CD14-positive monocyte (primary cell): Measurements from ENCODE around the gene SLC25A11. TPM values are rescaled to one million over a fixed set of nuclear protein-coding genes. Genes with fewer than 3 reads are reported as not detected.

ENCODE experiments used
- DNase-seq, 3 donors: peaks; one replicate each; pipeline ENCODE4 v3.0.0-alpha.2; 2011 to 2022
- H2AFZ ChIP-seq: 2 replicates; pipeline ENCODE4 v1.6.0; 2012; ENCODE audit warnings: mild to moderate bottlenecking, low read depth, low read length, inconsistent platforms; ENCODE audit not compliant: insufficient read depth, poor library complexity, severe bottlenecking
- H3K27ac ChIP-seq, 2 donors: 1 replicate in 1 of 2; 2 replicates in 1 of 2; pipeline ENCODE4 v1.5.1; 2012 to 2013; ENCODE audit warnings: low read length in 2 of 2, control low read depth in 1 of 2, inconsistent platforms in 1 of 2, low read depth in 1 of 2, mild to moderate bottlenecking in 1 of 2
- H3K27me3 ChIP-seq, 2 donors: one replicate each; pipeline versions ENCODE4 v1.6.0 to v1.6.1; 2011 to 2013; ENCODE audit warnings: low read length in 2 of 2; ENCODE audit not compliant: control insufficient read depth in 2 of 2, insufficient read depth in 2 of 2
- H3K36me3 ChIP-seq, 2 donors: replicated peaks in 1 of 2; 1 replicate in 1 of 2; 2 replicates in 1 of 2; pipeline versions ENCODE4 v1.5.1 to v1.6.1; 2012 to 2013; ENCODE audit warnings: low read length in 2 of 2, control low read depth in 1 of 2, inconsistent platforms in 1 of 2, mild to moderate bottlenecking in 1 of 2; ENCODE audit not compliant: insufficient read depth in 2 of 2, control insufficient read depth in 1 of 2
- H3K4me1 ChIP-seq, 2 donors: 1 replicate in 1 of 2; 2 replicates in 1 of 2; pipeline versions ENCODE4 v1.5.1 to v1.6.1; 2012 to 2013; ENCODE audit warnings: low read length in 2 of 2, control low read depth in 1 of 2, inconsistent platforms in 1 of 2, mild to moderate bottlenecking in 1 of 2, moderate library complexity in 1 of 2; ENCODE audit not compliant: insufficient read depth in 2 of 2, control insufficient read depth in 1 of 2
- H3K4me2 ChIP-seq: replicated peaks from 2 replicates; pipeline ENCODE3; 2012; ENCODE audit warnings: low read length, moderate library complexity, mild to moderate bottlenecking; ENCODE audit not compliant: poor library complexity, severe bottlenecking; ENCODE audit errors: extremely low read depth
- H3K4me3 ChIP-seq, 3 experiments: fragments of 200-600 bp in 1 of 3; sonication (generic) in 1 of 3; replicated peaks in 1 of 3; 1 replicate in 2 of 3; 2 replicates in 1 of 3; pipeline ENCODE4 v1.5.1; 2011 to 2013; ENCODE audit warnings: low read length in 3 of 3, mild to moderate bottlenecking in 3 of 3, control low read depth in 2 of 3, low read depth in 2 of 3, inconsistent platforms in 1 of 3, moderate library complexity in 1 of 3
- H3K79me2 ChIP-seq: 2 replicates; pipeline ENCODE4 v1.6.0; 2012; ENCODE audit warnings: mild to moderate bottlenecking, control low read depth, inconsistent platforms, low read length, moderate library complexity; ENCODE audit not compliant: insufficient read depth
- H3K9ac ChIP-seq: 2 replicates; pipeline ENCODE4 v1.6.0; 2017; ENCODE audit warnings: low read length, mild to moderate bottlenecking; ENCODE audit not compliant: insufficient read depth, poor library complexity, severe bottlenecking
- H3K9me3 ChIP-seq, 2 donors: replicated peaks in 1 of 2; 1 replicate in 1 of 2; 2 replicates in 1 of 2; pipeline versions ENCODE4 v1.5.1 to v1.6.1; 2012 to 2013; ENCODE audit warnings: low read length in 2 of 2, control low read depth in 1 of 2; ENCODE audit not compliant: control insufficient read depth in 1 of 2, insufficient read depth in 1 of 2
- H4K20me1 ChIP-seq: 2 replicates; pipeline ENCODE4 v1.6.0; 2012; ENCODE audit warnings: mild to moderate bottlenecking, low read length, control low read depth, moderate library complexity; ENCODE audit not compliant: insufficient read depth
- H3K27ac Mint-ChIP-seq, 7 donors: one replicate each; pipeline ENCODE4 v1.8.0; 2020; ENCODE audit warnings: mild to moderate bottlenecking in 7 of 7, mixed read lengths in 7 of 7, moderate library complexity in 6 of 7, inconsistent platforms in 2 of 7
- H3K27me3 Mint-ChIP-seq, 3 donors: one replicate each; pipeline ENCODE4 v1.8.0; 2021 to 2022; ENCODE audit warnings: low read depth in 3 of 3, mild to moderate bottlenecking in 3 of 3, mixed read lengths in 3 of 3, moderate library complexity in 3 of 3, inconsistent platforms in 1 of 3
- H3K36me3 Mint-ChIP-seq, 2 donors: one replicate each; pipeline ENCODE4 v1.8.0; 2020; ENCODE audit warnings: mixed read lengths in 2 of 2, inconsistent platforms in 1 of 2, mild to moderate bottlenecking in 1 of 2
- H3K4me1 Mint-ChIP-seq: one replicate; pipeline ENCODE4 v1.8.0; 2020; ENCODE audit warnings: mild to moderate bottlenecking, mixed read lengths
- H3K4me3 Mint-ChIP-seq, 2 donors: one replicate each; pipeline ENCODE4 v1.8.0; 2020; ENCODE audit warnings: mild to moderate bottlenecking in 2 of 2, mixed read lengths in 2 of 2, moderate library complexity in 1 of 2
- H3K9me3 Mint-ChIP-seq, 7 donors: one replicate each; pipeline ENCODE4 v1.8.0; 2020 to 2022; ENCODE audit warnings: mixed read lengths in 7 of 7, mild to moderate bottlenecking in 6 of 7, moderate library complexity in 6 of 7, inconsistent platforms in 2 of 7
- WGBS: methylation state at CpG from one replicate; pipeline ENCODE4 v1.1.5; 2013; ENCODE audit warnings: missing lambda C conversion rate; ENCODE audit not compliant: insufficient coverage; 5-methylcytosine and 5-hydroxymethylcytosine counted together
- intact Hi-C, 2 donors: fragments of 100-400 bp; cut with micrococcal nuclease; formaldehyde crosslinking; loops; one replicate each; pipeline versions ENCODE4 v1.15.0 to v1.15.1; 2023
- polyA plus RNA-seq, 3 donors: library from polyadenylated mRNA; depleted of rRNA in 1 of 3; unstranded in 2 of 3; stranded (reverse) in 1 of 3; fragments of 300-500 nt in 2 of 3; fragments of >200 nt in 1 of 3; fragmentation: Illumina TruSeq in 2 of 3; gene quantifications; 1 replicate in 2 of 3; 2 replicates in 1 of 3; pipeline ENCODE4 v1.2.3, GENCODE V29; 2012 to 2021
- TF ChIP-seq, protein P1 (sequence below): fragments of 200-600 bp; IDR thresholded peaks from one replicate; pipeline ENCODE4 v1.8.0; 2022; ENCODE audit warnings: antibody characterized with exemption, mild to moderate bottlenecking

Gene SLC25A11
- polyA plus RNA-seq, 3 donors = 65.2 to 138 (median 111) TPM

DNA sequence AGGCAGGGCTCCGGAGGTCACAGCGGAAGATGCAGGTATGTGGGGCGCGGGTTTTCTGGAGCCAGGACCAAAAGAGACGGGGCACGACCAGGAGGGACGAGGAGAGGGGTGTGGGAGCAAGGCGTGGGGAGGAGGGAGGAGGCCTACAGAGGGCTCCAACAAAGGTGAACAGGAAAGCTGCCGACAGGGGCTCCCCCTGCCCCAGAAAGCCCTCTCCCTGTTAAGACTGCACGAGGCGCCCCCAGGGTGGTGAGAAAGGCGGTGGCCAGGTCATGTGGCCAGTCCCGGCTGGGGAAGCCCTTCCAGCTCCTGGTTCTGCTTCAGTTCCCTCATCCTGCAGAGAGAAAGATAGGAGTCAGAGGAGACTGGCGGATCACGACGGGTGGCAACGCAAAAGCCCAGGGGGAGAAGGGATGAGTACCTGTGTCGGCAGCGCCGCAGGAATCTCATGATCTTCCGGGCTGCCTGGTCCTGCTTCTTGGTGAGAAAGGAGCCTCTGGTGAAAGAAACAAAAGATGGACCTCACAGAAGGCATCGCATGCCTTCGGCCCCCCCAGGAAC is 28.7 kb upstream of the SLC25A11 start:
- H3K27ac Mint-ChIP-seq = peak overlapping the region in 2 of 7 donors; percentile 20 to 66
- H3K27ac ChIP-seq = peak overlapping the region; percentile 94 to 96
- 69% methylated on average over 18 of the region's 23 CpGs for WGBS
- DNase-seq = no peak
- peaks cover 44% of the 10 kb centered on the region for H3K79me2 ChIP-seq
- H3K4me1 Mint-ChIP-seq = peaks cover 43% of the 10 kb centered on the region
- H3K9me3 Mint-ChIP-seq = peaks cover 0 to 2% (median 0%) of the 10 kb centered on the region in 7 donors
- TF ChIP-seq, protein P1, sequence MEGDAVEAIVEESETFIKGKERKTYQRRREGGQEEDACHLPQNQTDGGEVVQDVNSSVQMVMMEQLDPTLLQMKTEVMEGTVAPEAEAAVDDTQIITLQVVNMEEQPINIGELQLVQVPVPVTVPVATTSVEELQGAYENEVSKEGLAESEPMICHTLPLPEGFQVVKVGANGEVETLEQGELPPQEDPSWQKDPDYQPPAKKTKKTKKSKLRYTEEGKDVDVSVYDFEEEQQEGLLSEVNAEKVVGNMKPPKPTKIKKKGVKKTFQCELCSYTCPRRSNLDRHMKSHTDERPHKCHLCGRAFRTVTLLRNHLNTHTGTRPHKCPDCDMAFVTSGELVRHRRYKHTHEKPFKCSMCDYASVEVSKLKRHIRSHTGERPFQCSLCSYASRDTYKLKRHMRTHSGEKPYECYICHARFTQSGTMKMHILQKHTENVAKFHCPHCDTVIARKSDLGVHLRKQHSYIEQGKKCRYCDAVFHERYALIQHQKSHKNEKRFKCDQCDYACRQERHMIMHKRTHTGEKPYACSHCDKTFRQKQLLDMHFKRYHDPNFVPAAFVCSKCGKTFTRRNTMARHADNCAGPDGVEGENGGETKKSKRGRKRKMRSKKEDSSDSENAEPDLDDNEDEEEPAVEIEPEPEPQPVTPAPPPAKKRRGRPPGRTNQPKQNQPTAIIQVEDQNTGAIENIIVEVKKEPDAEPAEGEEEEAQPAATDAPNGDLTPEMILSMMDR = no peak
- H3K9me3 ChIP-seq = no peaks in the 10 kb centered on the region
- H3K9ac ChIP-seq = peak overlapping the region; percentile 71
- peak overlapping the region; percentile 88 for H2AFZ ChIP-seq
- H4K20me1 ChIP-seq = peaks cover 3% of the 10 kb centered on the region
- peaks cover 48 to 69% of the 10 kb centered on the region in 2 donors for H3K4me1 ChIP-seq
- H3K27me3 Mint-ChIP-seq = peaks cover 0 to 4% (median 2%) of the 10 kb centered on the region in 3 donors
- no peaks in the 10 kb centered on the region for H3K27me3 ChIP-seq
- H3K4me3 ChIP-seq = peak overlapping the region; percentile 46 to 99 (median 67)
- H3K36me3 Mint-ChIP-seq = peaks cover 52 to 58% of the 10 kb centered on the region in 2 donors
- H3K4me3 Mint-ChIP-seq = no peak overlapping the region
- intact Hi-C loops = no loop called here
- H3K4me2 ChIP-seq = peak overlapping the region; percentile 100
- peaks cover 34 to 42% of the 10 kb centered on the region in 2 donors for H3K36me3 ChIP-seq

DNA sequence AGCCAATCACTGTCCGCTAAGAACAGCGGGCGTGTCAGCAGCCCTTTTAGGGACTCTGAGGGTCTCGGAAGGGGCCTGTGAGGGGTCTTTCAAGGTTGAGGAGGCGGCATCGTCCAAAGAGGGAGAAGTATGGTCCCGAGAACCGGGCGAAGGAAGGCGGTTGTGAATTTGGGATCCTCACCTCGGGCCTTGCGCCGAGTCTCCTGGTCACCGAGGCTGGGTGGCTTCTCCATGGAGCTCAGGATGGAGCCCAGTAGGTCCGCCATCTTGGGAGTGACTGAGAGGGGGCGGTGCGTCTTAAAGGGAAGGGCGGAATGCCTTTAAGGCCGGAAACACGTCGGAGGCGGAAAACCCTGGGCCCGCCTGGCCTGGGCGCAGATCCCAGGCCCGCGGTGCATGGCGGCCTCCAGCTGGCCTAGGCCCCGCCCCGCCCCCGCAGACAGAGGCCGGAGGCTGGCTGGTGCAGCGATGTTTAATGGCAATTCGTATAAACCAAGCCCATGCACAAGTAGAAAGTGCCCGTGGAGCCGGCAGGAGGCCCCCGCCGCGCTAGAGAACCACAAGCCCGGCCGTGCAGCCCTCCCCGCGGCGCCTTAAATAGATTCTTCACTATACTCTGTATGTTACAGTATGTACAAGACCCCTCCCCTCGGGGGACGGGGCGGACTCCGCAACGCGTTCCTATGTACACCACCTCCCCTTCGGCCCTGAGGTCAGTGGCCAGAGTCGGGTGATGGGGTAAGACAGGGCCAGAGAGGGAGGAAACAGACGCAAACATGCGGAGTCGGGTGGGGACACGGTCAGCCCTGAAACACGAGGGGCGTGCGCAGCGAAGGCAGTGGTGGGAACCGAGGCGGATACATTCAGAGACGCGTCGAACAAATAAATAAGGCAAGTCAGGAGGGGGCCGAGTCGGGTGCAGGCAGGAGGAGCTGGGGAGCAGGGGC is 28.0 kb upstream of the SLC25A11 start, which contains the start of gene SPAG7:
Gene SPAG7 (minus strand): TSS at position 279 of the 947 bp plus-strand sequence. CDS start 13 bp downstream, at position 266.
- Histone ChIP-seq H3K36me3 (peaks cover 33 to 41% of the 10 kb centered on the region in 2 donors), H3K4me2 (peak within 1 kb of the TSS; percentile 100), H3K9ac (peak within 1 kb of the TSS; percentile 71), H3K27ac (peak within 1 kb of the TSS; percentile 94 to 96), H3K4me1 (peaks cover 41 to 66% of the 10 kb centered on the region in 2 donors), H3K4me3 (peak within 1 kb of the TSS; percentile 46 to 99 (median 67)), H3K79me2 (peaks cover 44% of the 10 kb centered on the region), H2AFZ (peak within 1 kb of the TSS; percentile 88), H3K27me3 (no peaks in the 10 kb centered on the region), H3K9me3 (no peaks in the 10 kb centered on the region), H4K20me1 (no peaks in the 10 kb centered on the region)
- DNase-seq = peak; percentile 95 to 97 (median 97)
- intact Hi-C loops = loop anchor here (1.0 to 2.0 kb wide), 4 partner anchors 19 to 67 kb away; partner anchors contain the start of genes PFN1 (in 1 of the 2), RNF167 (in 1 of the 2) and SLC25A11 (in 1 of the 2)
- no peak within 1 kb of the TSS for H3K4me3 Mint-ChIP-seq
- H3K36me3 Mint-ChIP-seq = peaks cover 49 to 53% of the 10 kb centered on the region in 2 donors
- WGBS = under 1% methylated on average over 48 of the region's 66 CpGs
- H3K4me1 Mint-ChIP-seq = peaks cover 40% of the 10 kb centered on the region
- TF ChIP-seq, protein P1 = no peak
- peak within 1 kb of the TSS in 1 of 7 donors; percentile 20 for H3K27ac Mint-ChIP-seq
- H3K27me3 Mint-ChIP-seq = peaks cover 0 to 4% (median 2%) of the 10 kb centered on the region in 3 donors
- peaks cover 0 to 2% (median 0%) of the 10 kb centered on the region in 7 donors for H3K9me3 Mint-ChIP-seq
